Activated CD8-positive, alpha-beta T cell treated with anti-CD3 and anti-CD28 coated beads for 36 hours (primary cell): ENCODE data around the gene PPME1. TPM values are rescaled to one million over a fixed set of nuclear protein-coding genes. Genes with fewer than 3 reads are reported as not detected.

Experiments
- ATAC-seq: fragments of 200-7000 bp; cut with Tn5 transposase; one replicate; pipeline ENCODE4 v1.10.0; 2021; ENCODE audit warnings: mild to moderate bottlenecking, moderate library complexity
- CTCF ChIA-PET: fragments of 350-600 bp; sonication (Branson Sonifier 250); formaldehyde crosslinking; loops from one replicate; lab custom pipeline; 2021; ENCODE audit warnings: antibody characterized with exemption; lab: Charles Lee
- POLR2A ChIA-PET: fragments of 350-600 bp; sonication (Branson Sonifier 250); formaldehyde crosslinking; loops from one replicate; lab custom pipeline; 2021; ENCODE audit warnings: antibody characterized with exemption; lab: Charles Lee
- DNase-seq: peaks from one replicate; pipeline ENCODE4 v3.0.0-alpha.2; 2020
- H3K27ac Mint-ChIP-seq: one replicate; pipeline ENCODE4 v1.8.0; 2021; ENCODE audit warnings: mild to moderate bottlenecking, mixed read lengths
- H3K27me3 Mint-ChIP-seq: one replicate; pipeline ENCODE4 v1.8.0; 2021; ENCODE audit warnings: mixed read lengths
- H3K36me3 Mint-ChIP-seq: one replicate; pipeline ENCODE4 v1.8.0; 2021; ENCODE audit warnings: low read depth, mixed read lengths
- H3K4me1 Mint-ChIP-seq: one replicate; pipeline ENCODE4 v1.8.0; 2021; ENCODE audit warnings: low read depth, mixed read lengths
- H3K4me3 Mint-ChIP-seq: one replicate; pipeline ENCODE4 v1.8.0; 2021; ENCODE audit warnings: mild to moderate bottlenecking, moderate library complexity, mixed read lengths
- H3K9me3 Mint-ChIP-seq: one replicate; pipeline ENCODE4 v1.8.0; 2021; ENCODE audit warnings: mixed read lengths
- CTCF ChIP-seq: fragments of 200-600 bp; IDR thresholded peaks from one replicate; pipeline ENCODE4 v1.8.0; 2022; ENCODE audit warnings: antibody characterized with exemption, mild to moderate bottlenecking
- intact Hi-C: fragments of 100-400 bp; cut with micrococcal nuclease; formaldehyde crosslinking; loops from one replicate; pipeline ENCODE4 v1.10.0; 2022
- total RNA-seq, 2 experiments: library from RNA; stranded (reverse); gene quantifications; one replicate each; pipeline ENCODE4 v1.2.3, GENCODE V29; 2021

The PPME1 gene
- total RNA-seq, 2 experiments from 2014 or later, result 63.7 to 64.9 TPM

GRCh38 chr11:74278721-74279161 lies 107.7 kb downstream of the PPME1 start:
- ATAC-seq (no peak), DNase-seq (no peak)
- TF ChIP-seq CTCF, result no peak
- Mint-ChIP-seq H3K4me3 (no peak overlapping the region), H3K4me1 (no peaks in the 10 kb centered on the region), H3K36me3 (no peaks in the 10 kb centered on the region), H3K27ac (no peak overlapping the region), H3K27me3 (peaks cover 5% of the 10 kb centered on the region), H3K9me3 (no peaks in the 10 kb centered on the region)
- POLR2A ChIA-PET, result no interaction called here
- CTCF ChIA-PET, result interaction anchor here (0.6 to 1.4 kb wide), 4 partner anchors 9 to 79 kb away, joined by 3 to 6 read pairs (median 3); no protein-coding TSS in a partner anchor
- intact Hi-C loops, result no loop called here

DNA sequence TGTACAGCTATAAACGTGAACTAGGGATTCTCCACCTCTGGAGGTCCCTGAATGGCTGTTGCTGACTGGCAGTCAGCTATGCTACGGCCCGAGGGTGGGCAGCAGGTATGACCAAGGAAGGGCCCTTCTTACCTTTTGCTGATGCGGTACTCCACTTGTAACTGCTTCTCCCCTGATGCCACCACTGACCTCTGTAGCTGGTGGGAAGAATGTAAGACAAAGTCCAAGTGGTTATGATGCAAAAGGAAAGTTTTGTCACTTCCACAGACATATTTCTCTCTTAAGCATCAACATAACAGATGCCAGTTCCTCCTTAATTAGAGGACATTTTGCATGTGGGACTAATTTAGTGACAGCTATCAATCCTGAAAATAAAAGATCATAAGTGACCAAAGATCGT lies 108.2 kb downstream of the PPME1 start:
- no peak for ATAC-seq
- intact Hi-C loops, result no loop called here
- H3K27me3 Mint-ChIP-seq, result peaks cover 3% of the 10 kb centered on the region
- ChIA-PET CTCF (interaction anchor here (0.6 to 1.4 kb wide), 4 partner anchors 8 to 79 kb away, joined by 3 to 6 read pairs (median 3); no protein-coding TSS in a partner anchor), POLR2A (no interaction called here)
- DNase-seq, result no peak
- no peak overlapping the region for H3K27ac Mint-ChIP-seq
- no peak for TF ChIP-seq CTCF
- H3K9me3 Mint-ChIP-seq, result no peaks in the 10 kb centered on the region
- H3K4me1 Mint-ChIP-seq, result no peaks in the 10 kb centered on the region
- no peak overlapping the region for H3K4me3 Mint-ChIP-seq
- H3K36me3 Mint-ChIP-seq, result no peaks in the 10 kb centered on the region

DNA sequence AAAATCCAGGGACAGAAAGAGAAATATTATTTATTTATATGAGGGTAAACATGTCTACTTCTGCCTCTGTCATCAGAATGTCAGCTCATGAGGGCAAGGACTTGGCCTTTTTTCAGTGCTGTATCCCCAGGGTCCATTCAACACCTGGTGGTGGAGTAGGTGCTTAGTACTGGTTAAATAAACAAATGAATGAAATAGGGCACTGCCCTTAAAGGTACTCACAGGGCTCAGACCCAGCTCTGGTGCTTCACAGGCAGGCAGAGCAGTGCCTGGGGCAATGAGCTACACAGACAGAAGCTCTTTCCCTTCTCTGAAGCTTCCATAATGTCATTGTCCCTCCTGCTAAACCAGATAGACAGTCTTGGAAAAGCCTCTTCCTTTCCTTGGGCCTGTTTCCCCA lies 109.4 kb downstream of the PPME1 start:
- no peak for TF ChIP-seq CTCF
- Mint-ChIP-seq H3K27me3 (peaks cover 2% of the 10 kb centered on the region), H3K27ac (no peak overlapping the region), H3K4me1 (no peaks in the 10 kb centered on the region), H3K36me3 (no peaks in the 10 kb centered on the region), H3K9me3 (no peaks in the 10 kb centered on the region), H3K4me3 (no peak overlapping the region)
- ChIA-PET CTCF (no interaction called here), POLR2A (no interaction called here)
- DNase-seq, result no peak
- ATAC-seq, result no peak
- intact Hi-C loops, result no loop called here

- H3K27ac Mint-ChIP-seq, result no peak overlapping the region
- DNase-seq (no peak), ATAC-seq (no peak)
- no peaks in the 10 kb centered on the region for H3K9me3 Mint-ChIP-seq
- H3K36me3 Mint-ChIP-seq, result no peaks in the 10 kb centered on the region
- no peak for TF ChIP-seq CTCF
- POLR2A ChIA-PET, result no interaction called here
- no peaks in the 10 kb centered on the region for H3K4me1 Mint-ChIP-seq
- no peak overlapping the region for H3K4me3 Mint-ChIP-seq
- intact Hi-C loops, result no loop called here
- CTCF ChIA-PET, result no interaction called here
- no peaks in the 10 kb centered on the region for H3K27me3 Mint-ChIP-seq
These were observed 111.3 kb downstream of the PPME1 start for GRCh38 chr11:74282421-74282820.

- Mint-ChIP-seq H3K9me3 (no peaks in the 10 kb centered on the region), H3K27me3 (no peaks in the 10 kb centered on the region), H3K4me3 (no peak overlapping the region), H3K4me1 (no peaks in the 10 kb centered on the region), H3K36me3 (no peaks in the 10 kb centered on the region), H3K27ac (no peak overlapping the region)
- intact Hi-C loops, result no loop called here
- no peak for ATAC-seq
- no peak for TF ChIP-seq CTCF
- POLR2A ChIA-PET, result no interaction called here
- CTCF ChIA-PET, result interaction anchor here (1.3 kb wide), 1 partner anchor 170 kb away, joined by 4 read pairs; no protein-coding TSS in a partner anchor
- DNase-seq, result no peak
These were observed 111.9 kb downstream of the PPME1 start for GRCh38 chr11:74282914-74283371.
